T1000 (cell line): Measurements from ENCODE around the gene TSC22D1.
"Not testable (repeated sequence)": the region's sequence is repeated elsewhere in the genome, so short reads cannot be mapped to it uniquely, and the experiment has no call there.

ENCODE experiments used
- DNase-seq: peaks from one replicate; lab custom pipeline; 2025; ENCODE audit warnings: mixed read lengths; lab: John Stamatoyannopoulos, UW

The TSC22D1 gene

GRCh38 chr13:44506251-44506650, 69.9 kb downstream of the TSC22D1 start:
- no peak for DNase-seq

GRCh38 chr13:44504116-44504515, 72.0 kb downstream of the TSC22D1 start:
- DNase-seq = no peak

GRCh38 chr13:44498969-44499368, 77.2 kb downstream of the TSC22D1 start:
- no peak for DNase-seq

- DNase-seq = no peak
These were observed 77.6 kb downstream of the TSC22D1 start for GRCh38 chr13:44498502-44498901.

GRCh38 chr13:44497801-44498200, 78.3 kb downstream of the TSC22D1 start:
- no peak for DNase-seq

- no peak for DNase-seq
These were observed 82.8 kb downstream of the TSC22D1 start for GRCh38 chr13:44493213-44493812.

GRCh38 chr13:44489751-44490150, 86.4 kb downstream of the TSC22D1 start:
- DNase-seq = no peak

- DNase-seq = no peak
These were observed 88.1 kb downstream of the TSC22D1 start for GRCh38 chr13:44487989-44488388.

GRCh38 chr13:44484562-44485138, 91.5 kb downstream of the TSC22D1 start:
- DNase-seq = no peak

GRCh38 chr13:44474122-44474910, 101.8 kb downstream of the TSC22D1 start:
- DNase-seq = no peak

- no peak for DNase-seq
These were observed 104.4 kb downstream of the TSC22D1 start for GRCh38 chr13:44471686-44472085.

- no peak for DNase-seq
These were observed 105.2 kb downstream of the TSC22D1 start for GRCh38 chr13:44470638-44471562.

- DNase-seq = no peak
These were observed 107.3 kb downstream of the TSC22D1 start for GRCh38 chr13:44468874-44469273.

- DNase-seq = no peak
These were observed 110.8 kb downstream of the TSC22D1 start for GRCh38 chr13:44465318-44465717.

GRCh38 chr13:44464471-44464870, 111.7 kb downstream of the TSC22D1 start:
- no peak for DNase-seq

- DNase-seq = no peak
These were observed 112.4 kb downstream of the TSC22D1 start for GRCh38 chr13:44463759-44464158.

- DNase-seq = no peak
These were observed 116.5 kb downstream of the TSC22D1 start for GRCh38 chr13:44459674-44460073.

- DNase-seq = no peak
These were observed 117.7 kb downstream of the TSC22D1 start for GRCh38 chr13:44458313-44458975.

GRCh38 chr13:44456212-44456611, 119.9 kb downstream of the TSC22D1 start:
- not testable (repeated sequence) for DNase-seq

- DNase-seq = no peak
These were observed 120.4 kb downstream of the TSC22D1 start for GRCh38 chr13:44455769-44456168.

GRCh38 chr13:44453881-44454280, 122.2 kb downstream of the TSC22D1 start:
- DNase-seq = no peak

- no peak for DNase-seq
These were observed 123.1 kb downstream of the TSC22D1 start for GRCh38 chr13:44453069-44453468.
